Activated naive CD4-positive, alpha-beta T cell treated with Interleukin-2 at 50 U/mL for 16 hours (primary cell): ENCODE measurements around the gene SLC6A17.

Source experiments
- DNase-seq: peaks from one replicate; pipeline ENCODE4 v3.0.0-alpha.2; 2020

Gene SLC6A17

DNA sequence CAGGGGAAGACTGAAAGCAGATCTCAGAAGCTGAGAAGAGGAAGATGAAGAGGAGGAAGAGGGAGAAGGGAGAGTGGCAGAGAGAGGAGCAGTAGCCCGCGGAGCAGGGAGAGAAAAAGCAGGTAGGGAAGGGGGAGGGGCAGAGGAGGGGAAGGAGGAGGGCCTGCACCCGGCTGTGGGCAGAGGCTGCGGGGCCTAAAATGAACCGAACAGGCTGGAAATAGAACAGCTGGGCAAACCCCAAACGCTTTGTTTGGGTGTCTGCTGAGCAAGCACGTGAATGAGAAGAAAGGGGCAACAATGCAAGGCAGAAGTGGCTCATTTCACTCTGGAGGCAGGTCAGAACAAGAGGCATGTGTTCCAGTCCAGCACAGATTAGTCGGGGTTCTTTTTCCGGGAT lies 93.3 kb downstream of the SLC6A17 start:
- no peak for DNase-seq

DNA sequence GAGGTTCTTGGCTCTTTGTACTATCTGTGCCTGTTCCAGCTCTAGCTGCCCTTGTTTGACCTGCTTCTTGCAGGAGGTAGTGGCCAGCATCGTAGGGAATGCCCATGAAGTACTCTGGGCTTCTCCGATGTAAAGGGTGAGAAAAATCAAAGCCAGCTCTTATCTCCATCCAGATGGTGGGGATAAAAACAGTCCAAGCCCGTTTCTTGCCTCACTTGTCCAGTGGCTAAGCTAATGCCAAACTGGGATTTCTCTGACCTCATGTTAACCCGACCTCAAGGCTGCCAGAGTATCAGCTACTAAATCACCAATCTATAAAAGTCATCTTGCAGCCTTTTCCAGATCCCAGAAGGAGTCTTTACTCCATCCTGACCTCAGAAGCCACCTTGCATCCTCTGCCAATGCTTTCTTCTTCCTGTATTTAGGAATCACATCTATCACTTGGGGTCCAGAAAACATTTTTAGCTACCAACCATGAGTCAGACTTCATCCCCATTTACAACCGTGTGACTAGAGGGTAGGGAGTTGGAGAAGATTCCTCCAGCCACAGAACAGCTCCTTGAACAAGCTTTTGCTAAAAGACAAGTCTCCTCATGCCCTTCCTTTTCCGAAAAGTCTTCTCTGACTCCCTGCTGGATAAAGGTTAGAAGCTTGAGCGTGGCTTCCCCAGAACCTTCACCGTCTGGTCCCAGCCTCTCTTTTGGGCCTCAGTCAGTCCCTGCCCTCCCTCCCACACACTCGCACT lies 95.8 kb downstream of the SLC6A17 start:
- no peak for DNase-seq

DNA sequence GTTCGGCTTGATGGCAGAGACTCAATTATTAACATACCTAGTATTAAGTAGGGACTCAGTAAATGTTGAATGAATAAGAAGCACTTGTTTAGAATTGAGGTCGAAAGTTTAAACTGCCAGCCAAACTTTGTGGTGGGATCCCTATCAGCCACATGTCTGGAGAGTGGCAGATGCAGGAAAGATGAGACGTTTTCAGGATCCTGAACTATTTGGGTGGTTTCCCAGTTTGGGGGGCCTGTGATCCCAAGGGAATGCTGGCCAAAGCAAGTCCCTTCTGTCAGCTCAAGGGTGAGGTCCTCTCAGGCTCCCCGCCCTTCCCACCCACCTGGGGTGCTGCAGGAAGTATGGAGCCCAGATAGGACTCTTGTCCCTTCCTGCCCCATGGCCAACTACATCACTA lies 98.5 kb downstream of the SLC6A17 start:
- no peak for DNase-seq

DNA sequence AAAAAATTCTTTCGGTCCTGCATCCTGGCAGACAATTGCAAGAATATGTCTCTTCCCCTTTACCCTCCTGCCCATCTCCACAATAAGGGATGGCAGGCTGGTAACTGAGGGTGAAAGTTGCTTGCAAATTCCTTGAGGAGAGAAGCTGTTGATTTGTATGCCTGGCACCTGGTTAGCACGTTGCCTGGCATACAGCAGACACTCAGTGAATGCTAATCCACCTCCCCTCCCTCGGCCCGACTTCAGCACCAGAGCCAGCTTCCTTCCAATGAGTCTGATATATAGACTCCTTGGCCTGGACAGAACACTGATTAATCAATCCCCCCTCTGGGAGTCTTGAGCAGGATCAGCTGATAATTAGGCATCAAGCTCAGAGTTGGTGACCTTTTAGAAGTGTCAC lies 99.0 kb downstream of the SLC6A17 start:
- DNase-seq = no peak

DNA sequence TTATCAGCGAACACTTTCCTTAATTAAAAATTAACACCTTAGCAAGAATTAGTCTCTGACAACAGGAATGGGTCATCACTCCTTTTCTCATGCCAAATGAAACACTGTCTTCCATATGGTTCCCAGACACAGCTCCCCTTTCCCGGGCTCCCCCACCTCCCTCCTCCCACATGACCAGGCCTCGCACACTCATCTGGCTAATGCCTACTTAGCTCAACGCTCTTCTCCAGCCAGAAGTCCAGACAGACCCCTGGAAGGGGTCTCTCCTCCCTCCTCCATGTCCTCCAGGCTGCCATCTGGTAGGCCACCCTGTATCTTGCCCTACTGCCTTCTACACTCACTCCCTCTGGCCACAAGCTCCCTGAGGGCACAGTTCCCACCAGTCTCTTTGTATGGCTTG lies 99.7 kb downstream of the SLC6A17 start:
- DNase-seq = no peak

DNA sequence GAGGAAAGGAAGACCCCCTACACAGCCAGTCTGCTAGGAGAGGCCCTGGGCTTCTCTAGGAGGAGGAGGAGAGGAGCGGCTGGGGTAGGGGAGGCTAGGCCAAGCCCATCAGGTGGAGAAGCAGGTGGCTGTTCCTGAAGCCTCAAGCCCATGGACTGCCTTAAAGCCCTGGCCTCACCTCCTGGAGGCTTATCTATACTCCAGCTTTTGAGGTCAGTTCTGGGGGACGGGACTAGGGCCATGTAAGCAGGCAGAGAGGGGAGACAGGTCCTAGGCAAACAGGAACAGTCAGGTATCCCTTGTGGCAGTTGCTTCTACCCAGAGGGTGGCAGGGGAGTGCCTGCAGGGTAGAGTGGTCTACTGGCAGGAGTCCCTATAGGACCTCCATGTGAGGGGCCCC lies 100.5 kb downstream of the SLC6A17 start:
- DNase-seq = no peak
